Ascending aorta (tissue), 2 donors: ENCODE measurements around the gene MST1. TPM values are rescaled to one million over a fixed set of nuclear protein-coding genes. Genes with fewer than 3 reads are reported as not detected.

Source experiments
- DNase-seq, 2 donors: peaks; one replicate each; pipeline ENCODE4 v3.0.0-alpha.2; 2019; ENCODE audit warnings: low spot score in 2 of 2
- H3K27ac ChIP-seq, 2 donors: fragments of 200-600 bp; sonication (generic); one replicate each; pipeline ENCODE4 v1.5.1; 2016 to 2017; ENCODE audit warnings: mild to moderate bottlenecking in 1 of 2
- H3K27me3 ChIP-seq: fragments of 200-600 bp; sonication (generic); one replicate; pipeline ENCODE4 v1.5.1; 2017
- H3K36me3 ChIP-seq, 2 donors: fragments of 200-600 bp; sonication (generic); one replicate each; pipeline ENCODE4 v1.5.1; 2016
- H3K4me1 ChIP-seq, 2 donors: fragments of 200-600 bp; sonication (generic); one replicate each; pipeline ENCODE4 v1.5.1; 2016 to 2017; ENCODE audit warnings: mild to moderate bottlenecking in 1 of 2
- H3K4me3 ChIP-seq, 2 donors: fragments of 200-600 bp; sonication (generic); one replicate each; pipeline ENCODE4 v1.5.1; 2016 to 2017; ENCODE audit warnings: mild to moderate bottlenecking in 1 of 2
- H3K9me3 ChIP-seq, 2 donors: fragments of 200-600 bp; sonication (generic); one replicate each; pipeline ENCODE4 v1.5.1; 2016
- CTCF ChIP-seq, 3 experiments: fragments of 200-600 bp in 2 of 3; fragments of 450-650 bp in 1 of 3; sonication (generic) in 2 of 3; IDR thresholded peaks; one replicate each; pipeline ENCODE4 v1.5.1; 2016 to 2019; ENCODE audit warnings: antibody characterized with exemption in 3 of 3, mild to moderate bottlenecking in 1 of 3, moderate library complexity in 1 of 3
- intact Hi-C: fragments of 100-400 bp; cut with DNase I; formaldehyde crosslinking; loops from one replicate; pipeline ENCODE4 v1.15.1; 2023
- total RNA-seq: library from RNA; depleted of rRNA; stranded (reverse); fragments of >200 nt; gene quantifications from one replicate; pipeline ENCODE4 v1.1.0, GENCODE V29; 2016

The MST1 gene
- total RNA-seq, 1 donor from 2014 or later, result 12.6 TPM

- DNase-seq, result no peak
- no peaks in the 10 kb centered on the region for H3K27me3 ChIP-seq
Observed at GRCh38 chr3:49661281-49661680, 28.0 kb downstream of the MST1 start.

GRCh38 chr3:49659756-49660155 lies 29.5 kb downstream of the MST1 start:
- Histone ChIP-seq H3K4me3 (no peak overlapping the region), H3K4me1 (no peaks in the 10 kb centered on the region), H3K27ac (no peak overlapping the region), H3K36me3 (no peaks in the 10 kb centered on the region), H3K27me3 (no peaks in the 10 kb centered on the region), H3K9me3 (no peaks in the 10 kb centered on the region)
- no peak for TF ChIP-seq CTCF (IDR thresholded peaks at IDR 0.05)
- no peak for DNase-seq
- intact Hi-C loops, result no loop called here

More at GRCh38 chr3:49661281-49661680, 28.0 kb downstream of the MST1 start:
- intact Hi-C loops, result no loop called here
- Histone ChIP-seq H3K4me1 (no peaks in the 10 kb centered on the region), H3K27ac (no peak overlapping the region), H3K4me3 (no peak overlapping the region), H3K9me3 (no peaks in the 10 kb centered on the region), H3K36me3 (no peaks in the 10 kb centered on the region)
- no peak for TF ChIP-seq CTCF (IDR thresholded peaks at IDR 0.05)

GRCh38 chr3:49658711-49659110 lies 30.6 kb downstream of the MST1 start:
- no peaks in the 10 kb centered on the region for H3K9me3 ChIP-seq
- no peak overlapping the region for H3K4me3 ChIP-seq
- DNase-seq, result no peak
- TF ChIP-seq CTCF (IDR thresholded peaks at IDR 0.05), result no peak
- intact Hi-C loops, result no loop called here
- no peak overlapping the region for H3K27ac ChIP-seq
- H3K4me1 ChIP-seq, result no peaks in the 10 kb centered on the region
- no peaks in the 10 kb centered on the region for H3K27me3 ChIP-seq
- no peaks in the 10 kb centered on the region for H3K36me3 ChIP-seq

- no peak for DNase-seq
- TF ChIP-seq CTCF (IDR thresholded peaks at IDR 0.05), result no peak
- Histone ChIP-seq H3K27ac (no peak overlapping the region), H3K4me1 (no peaks in the 10 kb centered on the region), H3K27me3 (no peaks in the 10 kb centered on the region), H3K36me3 (no peaks in the 10 kb centered on the region), H3K4me3 (no peak overlapping the region), H3K9me3 (no peaks in the 10 kb centered on the region)
- intact Hi-C loops, result no loop called here
Observed at GRCh38 chr3:49657208-49657915, 31.9 kb downstream of the MST1 start.

GRCh38 chr3:49656541-49657112 lies 32.6 kb downstream of the MST1 start:
- no peaks in the 10 kb centered on the region for H3K9me3 ChIP-seq
- H3K4me1 ChIP-seq, result no peaks in the 10 kb centered on the region
- H3K36me3 ChIP-seq, result no peaks in the 10 kb centered on the region
- no peaks in the 10 kb centered on the region for H3K27me3 ChIP-seq
- no peak for DNase-seq
- intact Hi-C loops, result no loop called here
- TF ChIP-seq CTCF (IDR thresholded peaks at IDR 0.05), result no peak
- H3K27ac ChIP-seq, result no peak overlapping the region
- no peak overlapping the region for H3K4me3 ChIP-seq
